Measurements from ENCODE around the gene GATA1. TPM values are rescaled to one million over a fixed set of nuclear protein-coding genes. Genes with fewer than 3 reads are reported as not detected.

The GATA1 gene
- total RNA-seq, 1 donor from 2014 or later, result 1.2 TPM

GRCh38 chrX:48800574-48801279, 14.3 kb downstream of the GATA1 start:
- TF ChIP-seq POLR2A (IDR thresholded peaks at IDR 0.05), result no peak
- intact Hi-C loops (cut with DNase I), result no loop called here
- Histone ChIP-seq H3K36me3 (peaks cover 0 to 11% of the 10 kb centered on the region in 2 donors), H3K4me3 (peak overlapping the region; percentile 55 to 60), H3K4me1 (peaks cover 11% of the 10 kb centered on the region), H3K9me3 (no peaks in the 10 kb centered on the region), H3K27ac (peak overlapping the region; percentile 88), H3K27me3 (no peaks in the 10 kb centered on the region)
- no peak for DNase-seq (ENCODE audit: extremely low spot score in 2 of 2)

GRCh38 chrX:48801280-48802088, 15.1 kb downstream of the GATA1 start, which contains the start of gene HDAC6:
HDAC6 (plus strand) TSS chrX:48802067; CDS start chrX:48802693, 626 bp downstream.
- peaks cover 0 to 11% of the 10 kb centered on the region in 2 donors for H3K36me3 ChIP-seq
- peak within 1 kb of the TSS; percentile 92 for H3K27ac ChIP-seq
- no peaks in the 10 kb centered on the region for H3K27me3 ChIP-seq
- intact Hi-C loops (cut with DNase I), result no loop called here
- peak within 1 kb of the TSS; percentile 55 to 60 for H3K4me3 ChIP-seq
- TF ChIP-seq POLR2AphosphoS5 (IDR thresholded peaks at IDR 0.05; ENCODE audit: insufficient read depth in 1 of 2, low read depth in 1 of 2) (peak; percentile 57 to 85), POLR2A (IDR thresholded peaks at IDR 0.05) (peak in 1 of 2 donors; percentile 8), CTCF (IDR thresholded peaks at IDR 0.05) (no peak)
- H3K4me1 ChIP-seq, result peaks cover 11% of the 10 kb centered on the region
- H3K9me3 ChIP-seq, result no peaks in the 10 kb centered on the region
- DNase-seq (ENCODE audit: extremely low spot score in 2 of 2), result peak in 1 of 2 donors; percentile 98

GRCh38 chrX:48802089-48802904, 15.9 kb downstream of the GATA1 start:
- peak in 1 of 2 donors; percentile 92 for DNase-seq (ENCODE audit: extremely low spot score in 2 of 2)
- intact Hi-C loops (cut with DNase I), result no loop called here
- H3K9me3 ChIP-seq, result no peaks in the 10 kb centered on the region

DNA sequence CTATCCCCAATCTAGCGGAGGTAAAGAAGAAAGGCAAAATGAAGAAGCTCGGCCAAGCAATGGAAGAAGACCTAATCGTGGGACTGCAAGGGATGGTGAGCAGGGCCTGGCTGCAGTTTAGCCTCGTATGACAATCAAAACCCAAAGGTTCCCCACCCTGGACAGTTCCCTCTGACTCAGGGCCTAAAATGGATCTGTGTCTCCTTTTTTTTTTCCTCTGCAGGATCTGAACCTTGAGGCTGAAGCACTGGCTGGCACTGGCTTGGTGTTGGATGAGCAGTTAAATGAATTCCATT, 16.5 kb downstream of the GATA1 start:
- no peak for DNase-seq (ENCODE audit: extremely low spot score in 2 of 2)
- Histone ChIP-seq H3K4me3 (peak overlapping the region in 1 of 2 donors; percentile 55), H3K9me3 (no peaks in the 10 kb centered on the region), H3K4me1 (peaks cover 11% of the 10 kb centered on the region), H3K36me3 (peaks cover 0 to 11% of the 10 kb centered on the region in 2 donors), H3K27ac (peak overlapping the region; percentile 92), H3K27me3 (no peaks in the 10 kb centered on the region)
- TF ChIP-seq POLR2A (IDR thresholded peaks at IDR 0.05), result no peak
- no peak for TF ChIP-seq POLR2AphosphoS5 (IDR thresholded peaks at IDR 0.05; ENCODE audit: insufficient read depth in 1 of 2, low read depth in 1 of 2)
- no peak for TF ChIP-seq CTCF (IDR thresholded peaks at IDR 0.05)
- intact Hi-C loops (cut with DNase I), result no loop called here

More at GRCh38 chrX:48802089-48802904, 15.9 kb downstream of the GATA1 start:
- Histone ChIP-seq H3K36me3 (peaks cover 0 to 11% of the 10 kb centered on the region in 2 donors), H3K27ac (peak overlapping the region; percentile 92), H3K4me1 (peaks cover 11% of the 10 kb centered on the region), H3K4me3 (peak overlapping the region; percentile 49 to 55), H3K27me3 (no peaks in the 10 kb centered on the region)
- TF ChIP-seq POLR2A (IDR thresholded peaks at IDR 0.05) (peak in 1 of 2 donors; percentile 58), CTCF (IDR thresholded peaks at IDR 0.05) (no peak), POLR2AphosphoS5 (IDR thresholded peaks at IDR 0.05; ENCODE audit: insufficient read depth in 1 of 2, low read depth in 1 of 2) (peak in 1 of 2 donors; percentile 61)

DNA sequence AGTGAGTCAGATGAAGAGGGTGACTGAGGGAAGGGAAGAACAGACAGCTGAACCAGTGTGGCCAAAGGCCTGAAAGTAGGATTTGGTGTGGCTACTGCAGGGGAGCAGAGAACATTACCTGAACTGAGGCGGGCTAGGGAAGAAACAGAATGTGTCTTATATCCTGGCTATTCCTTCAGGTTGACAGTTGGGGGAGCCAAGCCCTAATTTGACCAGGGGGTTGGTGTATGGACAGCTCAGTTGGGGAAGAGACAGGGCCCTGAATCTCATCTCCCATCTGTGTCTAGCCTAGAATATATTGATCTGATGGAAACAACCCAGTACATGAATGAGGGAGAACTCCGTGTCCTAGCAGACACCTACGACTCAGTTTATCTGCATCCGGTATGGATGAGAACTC, 19.7 kb downstream of the GATA1 start:
- Histone ChIP-seq H3K36me3 (peaks cover 0 to 11% of the 10 kb centered on the region in 2 donors), H3K9me3 (no peaks in the 10 kb centered on the region), H3K4me1 (peaks cover 5% of the 10 kb centered on the region), H3K27me3 (no peaks in the 10 kb centered on the region), H3K27ac (no peak overlapping the region), H3K4me3 (no peak overlapping the region)
- no peak for DNase-seq (ENCODE audit: extremely low spot score in 2 of 2)
- intact Hi-C loops (cut with DNase I), result no loop called here
- TF ChIP-seq CTCF (IDR thresholded peaks at IDR 0.05) (no peak), POLR2AphosphoS5 (IDR thresholded peaks at IDR 0.05; ENCODE audit: insufficient read depth in 1 of 2, low read depth in 1 of 2) (no peak), POLR2A (IDR thresholded peaks at IDR 0.05) (no peak)

Measured in vagina (tissue), 2 donors.